ENCODE data around the gene PCA3. TPM values are rescaled to one million over a fixed set of nuclear protein-coding genes. Genes with fewer than 3 reads are reported as not detected.

PCA3 gene
- total and polyA plus RNA-seq, 10 of the 15 experiments (the other 5 are each of a cell fraction or from before 2014, with no cell fraction given): 0.05 TPM; not detected in 9

DNA sequence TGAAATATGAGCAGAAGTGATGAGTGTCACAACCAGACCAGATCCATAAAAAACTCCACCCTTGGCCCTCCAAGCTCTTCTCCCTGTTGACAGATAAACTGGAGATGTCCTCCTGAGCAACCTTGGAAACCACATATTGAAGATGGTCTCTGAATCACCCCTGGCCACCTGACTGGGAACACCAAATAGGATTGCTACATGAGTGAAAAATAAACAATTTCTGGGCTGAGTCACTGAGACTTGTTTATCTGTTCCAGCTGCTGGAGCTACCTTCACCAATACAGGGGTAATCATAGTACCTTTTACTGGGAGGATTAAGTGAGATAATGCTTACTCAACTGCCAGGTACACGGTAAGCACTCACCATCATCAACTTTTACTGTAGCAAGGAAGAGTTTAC is 53.3 kb downstream of the PCA3 start:
- in situ Hi-C loops (cut with MboI): loop anchor here (25.0 kb wide), 1 partner anchor 345 kb away; no protein-coding TSS in a partner anchor
- CTCF ChIA-PET: no interaction called here
- DNase-seq (ENCODE audit: low read depth, low spot score): no peak
- TF ChIP-seq, protein P1, sequence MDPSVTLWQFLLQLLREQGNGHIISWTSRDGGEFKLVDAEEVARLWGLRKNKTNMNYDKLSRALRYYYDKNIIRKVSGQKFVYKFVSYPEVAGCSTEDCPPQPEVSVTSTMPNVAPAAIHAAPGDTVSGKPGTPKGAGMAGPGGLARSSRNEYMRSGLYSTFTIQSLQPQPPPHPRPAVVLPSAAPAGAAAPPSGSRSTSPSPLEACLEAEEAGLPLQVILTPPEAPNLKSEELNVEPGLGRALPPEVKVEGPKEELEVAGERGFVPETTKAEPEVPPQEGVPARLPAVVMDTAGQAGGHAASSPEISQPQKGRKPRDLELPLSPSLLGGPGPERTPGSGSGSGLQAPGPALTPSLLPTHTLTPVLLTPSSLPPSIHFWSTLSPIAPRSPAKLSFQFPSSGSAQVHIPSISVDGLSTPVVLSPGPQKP (IDR thresholded peaks at IDR 0.05; ENCODE audit: low read depth, low read length): no peak
- no peak for TF ChIP-seq RCOR1 (conservative IDR thresholded peaks at IDR 0.05; ENCODE audit: low read depth, low read length)
- TF ChIP-seq KLF5 (IDR thresholded peaks at IDR 0.05; ENCODE audit: partially characterized antibody): no peak
- TF ChIP-seq, protein P2, sequence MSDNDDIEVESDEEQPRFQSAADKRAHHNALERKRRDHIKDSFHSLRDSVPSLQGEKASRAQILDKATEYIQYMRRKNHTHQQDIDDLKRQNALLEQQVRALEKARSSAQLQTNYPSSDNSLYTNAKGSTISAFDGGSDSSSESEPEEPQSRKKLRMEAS (IDR thresholded peaks at IDR 0.05; ENCODE audit: low read depth, low read length): no peak
- no peak for TF ChIP-seq RBBP5 (conservative IDR thresholded peaks at IDR 0.05)
- no peak for TF ChIP-seq DPF2 (IDR thresholded peaks at IDR 0.05)
- TF ChIP-seq MEF2B (IDR thresholded peaks at IDR 0.05; ENCODE audit: partially characterized antibody, poor library complexity, severe bottlenecking): no peak
- TF ChIP-seq STAT1 (conservative IDR thresholded peaks at IDR 0.05): no peak
- TF ChIP-seq, protein P3, sequence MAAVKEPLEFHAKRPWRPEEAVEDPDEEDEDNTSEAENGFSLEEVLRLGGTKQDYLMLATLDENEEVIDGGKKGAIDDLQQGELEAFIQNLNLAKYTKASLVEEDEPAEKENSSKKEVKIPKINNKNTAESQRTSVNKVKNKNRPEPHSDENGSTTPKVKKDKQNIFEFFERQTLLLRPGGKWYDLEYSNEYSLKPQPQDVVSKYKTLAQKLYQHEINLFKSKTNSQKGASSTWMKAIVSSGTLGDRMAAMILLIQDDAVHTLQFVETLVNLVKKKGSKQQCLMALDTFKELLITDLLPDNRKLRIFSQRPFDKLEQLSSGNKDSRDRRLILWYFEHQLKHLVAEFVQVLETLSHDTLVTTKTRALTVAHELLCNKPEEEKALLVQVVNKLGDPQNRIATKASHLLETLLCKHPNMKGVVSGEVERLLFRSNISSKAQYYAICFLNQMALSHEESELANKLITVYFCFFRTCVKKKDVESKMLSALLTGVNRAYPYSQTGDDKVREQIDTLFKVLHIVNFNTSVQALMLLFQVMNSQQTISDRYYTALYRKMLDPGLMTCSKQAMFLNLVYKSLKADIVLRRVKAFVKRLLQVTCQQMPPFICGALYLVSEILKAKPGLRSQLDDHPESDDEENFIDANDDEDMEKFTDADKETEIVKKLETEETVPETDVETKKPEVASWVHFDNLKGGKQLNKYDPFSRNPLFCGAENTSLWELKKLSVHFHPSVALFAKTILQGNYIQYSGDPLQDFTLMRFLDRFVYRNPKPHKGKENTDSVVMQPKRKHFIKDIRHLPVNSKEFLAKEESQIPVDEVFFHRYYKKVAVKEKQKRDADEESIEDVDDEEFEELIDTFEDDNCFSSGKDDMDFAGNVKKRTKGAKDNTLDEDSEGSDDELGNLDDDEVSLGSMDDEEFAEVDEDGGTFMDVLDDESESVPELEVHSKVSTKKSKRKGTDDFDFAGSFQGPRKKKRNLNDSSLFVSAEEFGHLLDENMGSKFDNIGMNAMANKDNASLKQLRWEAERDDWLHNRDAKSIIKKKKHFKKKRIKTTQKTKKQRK (IDR thresholded peaks at IDR 0.05; ENCODE audit: low read depth, low read length): no peak
- TF ChIP-seq GABPA (IDR thresholded peaks at IDR 0.05; ENCODE audit: low read depth): no peak
- TF ChIP-seq, protein P4, sequence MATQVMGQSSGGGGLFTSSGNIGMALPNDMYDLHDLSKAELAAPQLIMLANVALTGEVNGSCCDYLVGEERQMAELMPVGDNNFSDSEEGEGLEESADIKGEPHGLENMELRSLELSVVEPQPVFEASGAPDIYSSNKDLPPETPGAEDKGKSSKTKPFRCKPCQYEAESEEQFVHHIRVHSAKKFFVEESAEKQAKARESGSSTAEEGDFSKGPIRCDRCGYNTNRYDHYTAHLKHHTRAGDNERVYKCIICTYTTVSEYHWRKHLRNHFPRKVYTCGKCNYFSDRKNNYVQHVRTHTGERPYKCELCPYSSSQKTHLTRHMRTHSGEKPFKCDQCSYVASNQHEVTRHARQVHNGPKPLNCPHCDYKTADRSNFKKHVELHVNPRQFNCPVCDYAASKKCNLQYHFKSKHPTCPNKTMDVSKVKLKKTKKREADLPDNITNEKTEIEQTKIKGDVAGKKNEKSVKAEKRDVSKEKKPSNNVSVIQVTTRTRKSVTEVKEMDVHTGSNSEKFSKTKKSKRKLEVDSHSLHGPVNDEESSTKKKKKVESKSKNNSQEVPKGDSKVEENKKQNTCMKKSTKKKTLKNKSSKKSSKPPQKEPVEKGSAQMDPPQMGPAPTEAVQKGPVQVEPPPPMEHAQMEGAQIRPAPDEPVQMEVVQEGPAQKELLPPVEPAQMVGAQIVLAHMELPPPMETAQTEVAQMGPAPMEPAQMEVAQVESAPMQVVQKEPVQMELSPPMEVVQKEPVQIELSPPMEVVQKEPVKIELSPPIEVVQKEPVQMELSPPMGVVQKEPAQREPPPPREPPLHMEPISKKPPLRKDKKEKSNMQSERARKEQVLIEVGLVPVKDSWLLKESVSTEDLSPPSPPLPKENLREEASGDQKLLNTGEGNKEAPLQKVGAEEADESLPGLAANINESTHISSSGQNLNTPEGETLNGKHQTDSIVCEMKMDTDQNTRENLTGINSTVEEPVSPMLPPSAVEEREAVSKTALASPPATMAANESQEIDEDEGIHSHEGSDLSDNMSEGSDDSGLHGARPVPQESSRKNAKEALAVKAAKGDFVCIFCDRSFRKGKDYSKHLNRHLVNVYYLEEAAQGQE (IDR thresholded peaks at IDR 0.05; ENCODE audit: low read depth, low read length): no peak
- no peak for TF ChIP-seq NRF1 (conservative IDR thresholded peaks at IDR 0.05; ENCODE audit: low read depth, low read length)
- no peak for TF ChIP-seq ZNF384 (IDR thresholded peaks at IDR 0.05; ENCODE audit: borderline replicate concordance, low read depth, low read length)
- no peak for TF ChIP-seq HCFC1 (IDR thresholded peaks at IDR 0.05; ENCODE audit: low read length)

More for the DNA sequence above, 53.3 kb downstream of the PCA3 start:
- FAIRE-seq (no peak), ATAC-seq (no peak)
- Histone ChIP-seq H3K4me2 (ENCODE audit: control insufficient read depth, insufficient read depth) (no peak overlapping the region), H3K9ac (ENCODE audit: control insufficient read depth, insufficient read depth, low read length) (no peak overlapping the region), H3K4me1 (ENCODE audit: control insufficient read depth, insufficient read depth, low read length) (no peaks in the 10 kb centered on the region), H3K27me3 (replicated peaks in 1 of 2; ENCODE audit: control insufficient read depth in 2 of 2, insufficient read depth in 2 of 2, low read length in 1 of 2) (no peaks in the 10 kb centered on the region), H2AFZ (ENCODE audit: control insufficient read depth, low read depth, low read length) (no peak overlapping the region), H3K27ac (ENCODE audit: control insufficient read depth, insufficient read depth) (no peak overlapping the region), H3K79me2 (ENCODE audit: control insufficient read depth, insufficient read depth, low read length) (no peaks in the 10 kb centered on the region), H3K4me3 (no peak overlapping the region), H3K9me3 (replicated peaks; ENCODE audit: control insufficient read depth, insufficient read depth, low read length) (no peaks in the 10 kb centered on the region), H3K36me3 (ENCODE audit: control insufficient read depth in 2 of 2, insufficient read depth in 2 of 2, low read length in 1 of 2) (no peaks in the 10 kb centered on the region), H4K20me1 (ENCODE audit: control insufficient read depth, insufficient read depth) (no peaks in the 10 kb centered on the region)
- RAD21 ChIA-PET (ENCODE audit: unreplicated experiment): no interaction called here
- WGBS (ENCODE audit: insufficient coverage, insufficient replicate concordance, low lambda C conversion rate, missing lambda C conversion rate): 26% methylated on average over 1 of the region's 1 CpG
- SMC1A ChIA-PET (ENCODE audit: uncharacterized antibody, unreplicated experiment): no interaction called here
- POLR2A ChIA-PET: no interaction called here
- BruUV-seq (replicated peaks): no TSS peak
- intact Hi-C loops (cut with micrococcal nuclease; ENCODE audit: unreplicated experiment): no loop called here

All from GM12878 (cell line).